Suprapubic skin (tissue), 4 donors: ENCODE measurements around the gene LTF.

Experiments
- EP300 ChIP-seq: sonication (generic); formaldehyde crosslinking; IDR thresholded peaks from one replicate; pipeline ENCODE4 v1.6.1; 2017; ENCODE audit warnings: antibody characterized with exemption
- POLR2A ChIP-seq, 2 donors: fragments of 450-650 bp; IDR thresholded peaks; one replicate each; pipeline ENCODE4 v1.6.1; 2017; ENCODE audit warnings: antibody characterized with exemption in 2 of 2, mild to moderate bottlenecking in 2 of 2, moderate library complexity in 2 of 2
- POLR2AphosphoS5 ChIP-seq, 3 donors: sonication (generic); formaldehyde crosslinking; IDR thresholded peaks; one replicate each; pipeline ENCODE4 v1.6.1; 2017; ENCODE audit warnings: antibody characterized with exemption in 3 of 3

GRCh38 chr3:46506526-46506925, 41.8 kb upstream of the LTF start:
- TF ChIP-seq POLR2AphosphoS5 (IDR thresholded peaks at IDR 0.05), result no peak
- no peak for TF ChIP-seq POLR2A (IDR thresholded peaks at IDR 0.05)
- no peak for TF ChIP-seq EP300
